DMS79 (cell line): Measurements from ENCODE around the gene FOXP4.
A peak's percentile ranks its signal among the peaks of the same experiment; 100 is the strongest.

ENCODE experiments used
- DNase-seq: peaks from one replicate; lab custom pipeline; 2025; lab: John Stamatoyannopoulos, UW

Gene FOXP4

GRCh38 chr6:41546866-41547798 lies 951 bp downstream of the FOXP4 start:
- DNase-seq = no peak

- DNase-seq = no peak
Measured at GRCh38 chr6:41547799-41548097, 1.6 kb downstream of the FOXP4 start.

GRCh38 chr6:41548098-41548840 lies 2.1 kb downstream of the FOXP4 start:
- no peak for DNase-seq

- no peak for DNase-seq
Measured at GRCh38 chr6:41548841-41549642, 2.9 kb downstream of the FOXP4 start.

GRCh38 chr6:41549673-41550072 lies 3.5 kb downstream of the FOXP4 start:
- no peak for DNase-seq

- peak; percentile 76 for DNase-seq
Measured at GRCh38 chr6:41551086-41551700, 5.0 kb downstream of the FOXP4 start.

GRCh38 chr6:41551857-41552256 lies 5.7 kb downstream of the FOXP4 start:
- no peak for DNase-seq

GRCh38 chr6:41552723-41553122 lies 6.5 kb downstream of the FOXP4 start:
- no peak for DNase-seq

GRCh38 chr6:41553405-41553999 lies 7.3 kb downstream of the FOXP4 start:
- DNase-seq = no peak

GRCh38 chr6:41555326-41556300 lies 9.4 kb downstream of the FOXP4 start:
- DNase-seq = no peak

- no peak for DNase-seq
Measured at GRCh38 chr6:41557335-41557734, 11.2 kb downstream of the FOXP4 start.

- DNase-seq = no peak
Measured at GRCh38 chr6:41558033-41558807, 12.0 kb downstream of the FOXP4 start.

GRCh38 chr6:41559655-41560427 lies 13.7 kb downstream of the FOXP4 start:
- no peak for DNase-seq

- DNase-seq = no peak
Measured at GRCh38 chr6:41560431-41561192, 14.4 kb downstream of the FOXP4 start.

- no peak for DNase-seq
Measured at GRCh38 chr6:41561416-41561815, 15.2 kb downstream of the FOXP4 start.

GRCh38 chr6:41561931-41562911 lies 16.0 kb downstream of the FOXP4 start:
- DNase-seq = no peak
